Measurements from ENCODE around the gene LIPE.

LIPE gene

DNA sequence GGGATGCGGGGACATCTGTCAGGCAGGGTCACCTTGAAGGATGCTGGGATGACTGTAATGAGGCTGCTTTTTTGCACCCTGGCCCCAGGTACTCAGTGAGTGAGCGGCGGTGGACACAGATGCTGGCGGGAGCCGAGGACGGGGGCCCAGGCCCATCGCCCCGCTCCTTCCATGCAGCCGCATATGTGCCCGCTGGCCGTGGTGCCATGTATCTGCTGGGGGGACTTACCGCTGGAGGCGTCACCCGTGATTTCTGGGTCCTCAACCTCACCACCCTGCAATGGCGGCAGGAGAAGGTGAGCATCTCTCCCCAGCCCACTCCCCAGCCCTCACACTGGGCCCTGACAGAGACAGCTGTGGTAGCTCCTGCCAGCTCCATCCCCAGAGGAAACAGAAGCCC is 70.5 kb downstream of the LIPE start:
- no peak for TF ChIP-seq CTCF (IDR thresholded peaks at IDR 0.05; ENCODE audit: control insufficient read depth, extremely low read depth, insufficient read depth)
- DNase-seq (ENCODE audit: low read depth): no peak

DNA sequence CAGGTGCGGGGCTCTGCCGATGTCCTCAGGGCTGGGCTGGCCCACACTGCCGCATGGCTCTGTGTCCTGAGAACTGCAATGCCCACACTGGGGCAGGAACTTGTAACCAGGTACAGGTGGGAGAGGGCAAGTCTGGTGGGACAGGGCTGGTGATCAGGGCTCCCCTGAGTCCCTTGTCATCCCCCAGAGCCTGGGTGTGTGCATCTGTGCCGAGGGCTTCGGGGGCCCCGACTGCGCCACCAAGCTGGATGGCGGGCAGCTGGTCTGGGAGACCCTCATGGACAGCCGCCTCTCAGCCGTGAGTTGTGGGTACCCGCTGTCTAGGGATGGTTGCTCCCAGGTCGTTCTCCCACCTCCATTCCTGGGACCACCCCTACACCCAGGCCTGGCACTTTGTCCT is 71.3 kb downstream of the LIPE start:
- no peak for TF ChIP-seq CTCF (IDR thresholded peaks at IDR 0.05; ENCODE audit: control insufficient read depth, extremely low read depth, insufficient read depth)
- no peak overlapping the region for H3K4me3 ChIP-seq (ENCODE audit: low read depth, low read length)

More for the DNA sequence above, 70.5 kb downstream of the LIPE start:
- H3K4me3 ChIP-seq (ENCODE audit: low read depth, low read length): no peak overlapping the region

GRCh38 chr19:42353341-42354015 is 73.7 kb downstream of the LIPE start:
- DNase-seq (ENCODE audit: low read depth): no peak
- no peak overlapping the region for H3K4me3 ChIP-seq (ENCODE audit: low read depth, low read length)
- TF ChIP-seq CTCF (IDR thresholded peaks at IDR 0.05; ENCODE audit: control insufficient read depth, extremely low read depth, insufficient read depth): no peak

More for the DNA sequence above, 71.3 kb downstream of the LIPE start:
- no peak for DNase-seq (ENCODE audit: low read depth)

DNA sequence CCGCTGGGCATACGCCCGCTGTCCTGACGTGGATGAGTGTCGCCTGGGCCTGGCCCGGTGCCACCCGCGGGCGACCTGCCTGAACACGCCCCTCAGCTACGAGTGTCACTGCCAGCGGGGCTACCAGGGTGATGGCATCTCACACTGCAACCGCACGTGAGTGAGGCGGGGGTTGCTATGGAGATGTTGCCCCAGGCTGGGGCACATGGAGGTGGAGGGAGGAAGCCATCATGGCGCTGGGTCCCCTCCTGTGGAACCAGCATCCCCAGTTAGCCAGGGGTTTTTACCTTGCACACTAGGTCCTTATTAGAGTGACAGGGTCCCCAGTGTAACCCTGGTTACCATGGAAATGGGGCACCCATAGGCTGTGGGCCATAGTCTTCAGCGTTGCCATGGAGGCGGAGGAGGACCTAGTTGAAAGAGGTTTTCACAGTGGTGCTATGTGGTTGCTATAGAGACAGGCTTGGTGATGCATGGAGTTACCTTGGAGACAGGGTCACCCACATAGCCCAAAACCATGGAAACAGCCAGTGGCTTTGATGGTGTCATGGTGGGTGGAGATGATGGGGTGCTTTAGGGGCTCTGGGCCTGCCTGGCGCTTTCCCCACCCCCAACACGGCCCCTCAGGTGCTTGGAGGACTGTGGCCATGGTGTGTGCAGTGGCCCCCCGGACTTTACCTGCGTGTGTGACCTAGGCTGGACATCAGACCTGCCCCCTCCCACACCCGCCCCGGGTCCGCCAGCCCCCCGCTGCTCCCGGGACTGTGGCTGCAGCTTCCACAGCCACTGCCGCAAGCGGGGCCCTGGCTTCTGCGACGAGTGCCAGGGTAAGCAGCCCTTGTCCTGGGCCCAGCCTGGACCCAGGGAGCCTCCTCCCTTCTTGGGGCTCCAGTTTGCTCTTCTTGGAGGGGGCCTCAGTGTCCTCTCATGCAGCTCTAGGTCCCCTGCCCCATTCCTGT is 74.6 kb downstream of the LIPE start:
- no peak for DNase-seq (ENCODE audit: low read depth)
- no peak for TF ChIP-seq CTCF (IDR thresholded peaks at IDR 0.05; ENCODE audit: control insufficient read depth, extremely low read depth, insufficient read depth)
- H3K4me3 ChIP-seq (ENCODE audit: low read depth, low read length): no peak overlapping the region

All from LNCaP clone FGC (cell line).